HL-60/S4 treated with phorbol 12-myristate 13-acetate at 8.2 ng/mL for 4 days and 3 days (cell line): ENCODE measurements around the gene SPRY4.
"Not testable (repeated sequence)": the region's sequence is repeated elsewhere in the genome, so short reads cannot be mapped to it uniquely, and the experiment has no call there.

Source experiments
- in situ Hi-C: fragments of 300-500 bp; cut with MboI; formaldehyde crosslinking; loops from 2 replicates; pipeline ENCODE4 v1.15.0; 2022; ENCODE audit warnings: low sequenced_read_pairs

SPRY4 gene

DNA sequence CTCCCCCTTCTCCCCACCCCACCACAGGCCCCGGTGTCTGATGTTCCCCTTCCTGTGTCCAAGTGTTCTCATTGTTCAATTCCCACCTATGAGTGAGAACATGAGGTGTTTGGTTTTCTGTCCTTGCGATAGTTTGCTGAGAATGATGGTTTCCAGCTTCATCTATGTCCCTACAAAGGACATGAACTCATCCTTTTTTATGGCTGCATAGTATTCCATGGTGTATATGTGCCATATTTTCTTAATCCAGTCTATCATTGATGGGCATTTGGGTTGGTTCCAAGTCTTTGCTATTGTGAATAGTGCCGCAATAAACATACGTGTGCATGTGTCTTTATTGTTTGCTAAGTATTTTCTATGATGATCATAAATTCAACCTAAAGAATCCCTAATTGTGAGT, 60.7 kb downstream of the SPRY4 start:
- in situ Hi-C loops: not testable (repeated sequence)

DNA sequence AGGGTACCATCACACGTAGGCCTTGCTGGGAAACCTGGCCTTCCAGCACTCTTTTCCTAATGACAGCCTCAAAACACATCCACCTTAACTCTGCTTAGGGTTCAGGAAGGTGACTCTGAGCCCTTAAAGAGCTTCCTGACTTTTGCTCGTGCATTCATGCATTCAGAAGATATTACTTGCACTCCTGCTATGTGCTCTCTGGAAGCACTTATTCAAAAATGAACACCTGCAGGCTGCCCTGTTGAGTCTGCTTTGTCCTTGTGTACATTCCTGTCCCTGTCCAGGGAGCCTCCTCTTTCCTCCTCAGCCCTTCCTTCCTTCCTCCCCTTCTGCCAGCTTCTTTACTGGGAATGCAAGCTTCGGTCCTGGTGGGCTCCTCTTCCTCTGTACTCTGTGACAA, 61.5 kb downstream of the SPRY4 start:
- in situ Hi-C loops: no loop called here

DNA sequence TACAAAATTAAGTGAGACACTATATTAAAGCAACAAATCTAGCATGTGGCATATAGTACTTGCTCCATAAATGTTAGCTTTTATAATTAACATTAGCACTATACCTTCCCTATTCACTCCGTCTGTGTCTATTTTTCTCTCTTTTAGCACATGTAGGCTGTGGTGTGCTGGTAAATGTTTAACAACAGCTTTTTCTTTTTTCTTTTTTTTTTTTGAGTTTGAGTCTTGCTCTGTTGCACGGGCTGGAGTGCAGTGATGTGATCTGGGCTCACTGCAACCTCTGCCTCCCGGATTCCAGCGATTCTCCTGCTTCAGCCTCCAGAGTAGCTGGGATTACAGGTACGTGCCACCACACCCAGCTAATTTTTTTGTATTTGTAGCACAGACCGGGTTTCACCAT, 62.1 kb downstream of the SPRY4 start:
- in situ Hi-C loops: no loop called here
